Measurements from ENCODE around the gene ST8SIA2.

Gene ST8SIA2

DNA sequence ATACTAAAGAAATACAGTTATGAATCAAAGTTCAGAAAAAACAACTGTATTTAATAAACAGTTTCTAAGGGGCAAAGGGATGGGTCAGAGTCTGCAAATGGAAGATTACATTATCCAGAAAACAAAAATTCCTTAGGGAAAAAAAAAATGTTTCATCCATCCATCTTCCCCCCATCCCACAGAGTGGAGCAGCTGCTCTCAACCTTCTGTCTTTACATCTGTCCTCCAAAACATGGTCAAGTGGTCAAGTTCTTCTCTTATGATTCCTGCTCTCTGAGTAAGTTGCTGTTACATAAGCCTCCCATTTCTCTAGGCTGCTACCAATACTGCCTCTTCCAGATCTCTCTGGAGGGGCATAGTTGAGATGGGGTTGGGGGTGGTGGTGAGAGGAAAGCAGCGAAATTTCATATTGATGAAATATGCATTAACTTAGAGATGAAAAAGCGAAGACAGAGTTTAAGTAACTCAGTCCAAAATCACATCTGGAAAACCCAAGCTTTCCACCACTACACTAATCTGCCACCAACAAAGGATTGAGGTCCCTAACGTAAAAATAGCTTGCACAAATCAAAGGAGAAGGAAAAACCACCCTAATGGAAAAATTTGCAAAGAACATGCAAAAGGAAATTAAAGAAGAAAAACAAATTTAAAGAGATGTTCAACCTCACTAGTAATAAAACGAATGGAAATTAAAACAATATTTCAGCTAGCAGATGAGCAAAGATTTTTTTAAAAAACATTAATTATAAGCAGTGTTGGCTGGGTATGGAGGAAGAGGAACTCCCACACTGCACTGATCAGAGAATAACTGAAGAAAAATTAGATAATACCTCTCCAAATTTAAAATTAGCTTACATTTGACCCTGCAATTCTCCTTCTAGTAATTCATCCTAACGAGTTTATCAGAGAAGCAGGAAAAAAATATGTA, 109.5 kb downstream of the ST8SIA2 start:
- no peaks in the 10 kb centered on the region for H3K4me1 ChIP-seq (ENCODE audit: insufficient read depth, low read length)
- no peaks in the 10 kb centered on the region for H3K36me3 ChIP-seq (ENCODE audit: insufficient read depth, low read length)
- no peak overlapping the region for H3K9ac ChIP-seq (ENCODE audit: low read depth, low read length)
- H3K9me3 ChIP-seq (ENCODE audit: control insufficient read depth, insufficient read depth, low read length), result peaks cover 8% of the 10 kb centered on the region; the same call in 1 of the 2 replicates

DNA sequence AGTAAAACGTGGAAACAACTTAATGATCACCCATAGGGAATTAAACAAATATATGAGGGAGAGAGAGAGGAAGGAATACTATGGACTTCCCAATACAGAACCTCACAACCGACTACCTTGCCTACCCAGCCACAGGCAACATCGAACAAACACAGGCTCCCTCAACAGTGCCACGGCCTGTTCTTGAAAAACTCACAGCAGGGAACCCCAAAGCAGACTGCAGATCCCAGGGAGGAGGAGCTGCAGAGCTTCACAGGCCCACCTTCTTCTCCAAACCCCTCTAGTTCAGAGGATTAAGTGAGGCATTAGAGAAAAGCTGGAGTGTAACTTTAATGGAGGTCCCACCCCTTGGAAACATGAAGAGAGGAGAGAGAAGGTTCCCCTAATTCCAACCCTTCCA, 110.2 kb downstream of the ST8SIA2 start:
- Histone ChIP-seq H3K36me3 (ENCODE audit: insufficient read depth, low read length) (no peaks in the 10 kb centered on the region), H3K9me3 (ENCODE audit: control insufficient read depth, insufficient read depth, low read length) (peaks cover 8% of the 10 kb centered on the region; the same call in 1 of the 2 replicates), H3K9ac (ENCODE audit: low read depth, low read length) (no peak overlapping the region), H3K4me1 (ENCODE audit: insufficient read depth, low read length) (no peaks in the 10 kb centered on the region)

DNA sequence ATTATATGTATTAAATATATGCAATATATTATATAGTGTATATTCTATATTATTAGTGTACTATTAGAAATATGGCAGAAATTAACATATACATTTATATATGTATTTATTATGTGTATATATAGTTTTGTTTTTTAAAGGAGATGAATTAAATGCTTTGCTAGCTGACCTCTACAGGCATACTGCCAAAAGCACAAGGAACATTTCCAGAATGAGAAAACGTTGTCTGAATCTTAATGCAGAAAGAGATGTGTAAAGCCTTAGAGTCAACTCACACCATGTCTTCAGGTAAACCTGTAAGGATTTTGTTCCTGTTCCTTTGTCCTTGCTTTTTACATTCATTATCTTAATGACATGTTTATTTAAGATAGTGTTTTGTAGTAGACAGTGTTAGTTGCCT, 111.9 kb downstream of the ST8SIA2 start:
- H3K9ac ChIP-seq (ENCODE audit: low read depth, low read length), result no peak overlapping the region
- H3K36me3 ChIP-seq (ENCODE audit: insufficient read depth, low read length), result no peaks in the 10 kb centered on the region
- peaks cover 8% of the 10 kb centered on the region for H3K9me3 ChIP-seq (ENCODE audit: control insufficient read depth, insufficient read depth, low read length)
- H3K4me1 ChIP-seq (ENCODE audit: insufficient read depth, low read length), result peaks cover 7% of the 10 kb centered on the region

DNA sequence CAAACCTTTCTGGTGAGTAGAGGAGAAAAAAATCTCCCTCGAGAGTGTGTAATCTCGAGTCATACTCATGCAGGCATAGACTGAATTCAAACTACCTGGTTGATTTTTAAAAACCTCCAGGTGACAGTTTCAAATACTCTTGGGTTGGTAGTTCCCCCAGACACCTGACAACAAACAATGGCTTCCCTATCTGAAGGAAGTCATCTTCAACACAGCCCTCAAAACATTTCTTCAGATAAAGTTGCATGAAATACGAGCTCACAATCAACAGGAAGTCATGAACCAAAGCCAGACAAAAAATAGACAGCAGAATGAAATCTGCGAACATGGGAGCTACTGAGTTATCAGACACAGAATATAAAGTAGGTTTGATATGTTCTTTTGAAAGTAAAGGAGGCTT, 112.8 kb downstream of the ST8SIA2 start:
- Histone ChIP-seq H3K9me3 (ENCODE audit: control insufficient read depth, insufficient read depth, low read length) (peaks cover 9% of the 10 kb centered on the region), H3K9ac (ENCODE audit: low read depth, low read length) (no peak overlapping the region), H3K4me1 (ENCODE audit: insufficient read depth, low read length) (peaks cover 11% of the 10 kb centered on the region), H3K36me3 (ENCODE audit: insufficient read depth, low read length) (no peaks in the 10 kb centered on the region)

DNA sequence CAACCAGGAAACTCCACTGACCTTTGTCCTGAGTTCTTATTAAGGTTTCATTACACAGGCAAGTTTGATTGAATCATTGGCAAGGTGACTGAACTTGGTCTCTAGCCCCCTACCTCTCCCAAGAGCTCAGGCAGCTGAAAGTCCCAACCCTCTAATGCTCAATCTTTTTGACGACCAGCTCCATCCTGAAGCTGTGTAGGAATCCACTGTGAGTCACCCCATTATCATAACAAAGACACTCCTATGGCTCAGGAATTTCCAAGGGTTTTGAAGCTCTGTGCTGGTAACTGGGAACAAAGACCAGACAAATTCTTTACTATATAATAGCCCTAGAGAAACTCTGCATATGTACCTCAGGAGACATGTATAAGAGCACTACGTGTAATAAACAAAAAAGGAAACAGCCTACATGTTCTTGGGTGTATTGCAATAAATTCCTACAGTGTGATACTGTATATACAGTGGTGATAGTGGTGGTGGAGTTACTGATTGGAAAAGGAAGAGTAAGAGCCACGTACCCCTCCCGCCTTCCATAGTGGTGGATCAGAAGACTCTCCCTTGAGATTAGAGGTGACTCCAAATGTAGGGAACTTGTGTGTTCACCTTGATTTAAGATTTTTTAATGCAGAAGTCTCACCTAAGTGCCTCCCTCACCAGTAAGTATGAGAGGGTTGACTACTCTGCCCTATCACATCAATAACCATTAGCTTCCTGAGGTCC, 116.6 kb downstream of the ST8SIA2 start:
- no peaks in the 10 kb centered on the region for H3K36me3 ChIP-seq (ENCODE audit: insufficient read depth, low read length)
- peaks cover 11% of the 10 kb centered on the region for H3K4me1 ChIP-seq (ENCODE audit: insufficient read depth, low read length)
- peaks cover 12% of the 10 kb centered on the region for H3K9me3 ChIP-seq (ENCODE audit: control insufficient read depth, insufficient read depth, low read length)
- no peak overlapping the region for H3K9ac ChIP-seq (ENCODE audit: low read depth, low read length)

All from ES-I3 (cell line).